ENCODE results near the gene TBC1D22A.

Gene TBC1D22A

DNA sequence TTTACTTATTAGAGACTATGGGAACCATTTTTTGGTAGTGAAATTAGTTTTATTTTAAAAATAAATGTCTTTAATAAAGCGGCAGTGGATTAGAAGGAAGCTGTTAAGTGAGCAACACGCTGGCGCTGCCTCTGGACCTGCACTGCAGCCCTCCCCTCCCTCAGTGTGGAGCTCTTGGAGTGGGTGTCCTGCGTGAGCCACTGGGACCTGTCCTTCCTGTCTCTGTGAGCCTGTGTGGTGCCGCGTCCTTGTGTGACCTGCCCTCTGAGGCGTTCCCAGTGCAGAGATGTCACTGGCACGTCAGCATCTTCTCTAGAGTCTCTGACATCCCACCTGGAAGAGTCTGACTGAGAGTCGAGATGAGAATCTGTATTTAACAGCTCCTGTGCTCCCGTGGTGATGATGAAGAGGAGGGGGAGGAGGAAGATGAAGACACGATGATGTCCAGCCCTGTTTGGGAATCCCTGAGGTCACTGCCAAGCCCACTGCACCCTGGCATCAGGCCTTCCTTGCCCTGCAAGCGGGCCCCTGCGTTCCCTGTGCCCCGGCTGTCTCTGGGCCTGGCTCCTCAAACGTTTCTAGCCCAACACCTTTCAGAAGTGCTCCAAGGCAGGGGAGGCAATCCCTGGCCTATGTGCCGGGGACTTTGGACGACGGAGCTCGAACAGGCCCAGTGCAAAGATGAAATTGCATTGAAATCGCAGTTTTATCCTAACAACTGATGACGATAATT lies 271.8 kb downstream of the TBC1D22A start:
- Histone ChIP-seq H3K27ac (ENCODE audit: insufficient read depth, low read length, poor library complexity, severe bottlenecking) (no peak overlapping the region), H3K36me3 (ENCODE audit: control insufficient read depth, insufficient read depth, low read length) (peaks cover 10% of the 10 kb centered on the region), H3K9me3 (ENCODE audit: control insufficient read depth, low read length) (no peaks in the 10 kb centered on the region), H3K4me1 (ENCODE audit: control insufficient read depth, insufficient read depth, low read length, poor library complexity, severe bottlenecking) (no peaks in the 10 kb centered on the region), H3K27me3 (replicated peaks; ENCODE audit: control insufficient read depth, insufficient read depth, low read length, poor library complexity, severe bottlenecking) (no peaks in the 10 kb centered on the region), H3K4me3 (ENCODE audit: insufficient read depth, low read depth, low read length, poor library complexity, severe bottlenecking) (no peak overlapping the region)
- no peak for DNase-seq

DNA sequence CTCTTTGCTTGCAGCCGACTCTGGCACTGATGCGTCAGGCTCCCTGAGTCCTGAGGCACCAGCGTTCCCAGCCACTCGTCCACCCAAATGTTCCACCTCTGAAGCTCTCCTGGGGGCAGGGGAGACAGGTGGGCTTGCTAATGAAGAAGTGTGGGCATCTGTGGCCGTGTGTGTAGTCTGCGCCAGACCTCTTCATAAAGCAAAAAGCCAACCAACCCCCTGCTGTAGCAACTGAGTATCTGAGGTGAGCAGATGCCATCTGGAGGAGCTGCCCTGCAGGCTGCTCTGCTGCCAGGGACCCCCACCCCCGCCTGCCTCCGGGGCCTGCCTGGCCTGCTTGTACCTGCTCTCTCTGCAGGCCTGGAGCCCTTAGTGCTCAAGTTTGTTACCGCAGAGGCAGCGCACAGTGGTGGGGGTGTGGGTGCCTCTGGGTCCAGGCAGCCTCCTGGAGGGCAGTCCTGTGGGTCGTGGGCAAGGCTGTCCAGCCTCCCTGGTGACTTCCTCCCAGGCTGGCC lies 272.5 kb downstream of the TBC1D22A start:
- no peak overlapping the region for H3K27ac ChIP-seq (ENCODE audit: insufficient read depth, low read length, poor library complexity, severe bottlenecking)
- no peak overlapping the region for H3K4me3 ChIP-seq (ENCODE audit: insufficient read depth, low read depth, low read length, poor library complexity, severe bottlenecking)
- H3K4me1 ChIP-seq (ENCODE audit: control insufficient read depth, insufficient read depth, low read length, poor library complexity, severe bottlenecking), result no peaks in the 10 kb centered on the region
- H3K36me3 ChIP-seq (ENCODE audit: control insufficient read depth, insufficient read depth, low read length), result peaks cover 10% of the 10 kb centered on the region
- no peaks in the 10 kb centered on the region for H3K9me3 ChIP-seq (ENCODE audit: control insufficient read depth, low read length)
- H3K27me3 ChIP-seq (replicated peaks; ENCODE audit: control insufficient read depth, insufficient read depth, low read length, poor library complexity, severe bottlenecking), result no peaks in the 10 kb centered on the region
- no peak for DNase-seq

DNA sequence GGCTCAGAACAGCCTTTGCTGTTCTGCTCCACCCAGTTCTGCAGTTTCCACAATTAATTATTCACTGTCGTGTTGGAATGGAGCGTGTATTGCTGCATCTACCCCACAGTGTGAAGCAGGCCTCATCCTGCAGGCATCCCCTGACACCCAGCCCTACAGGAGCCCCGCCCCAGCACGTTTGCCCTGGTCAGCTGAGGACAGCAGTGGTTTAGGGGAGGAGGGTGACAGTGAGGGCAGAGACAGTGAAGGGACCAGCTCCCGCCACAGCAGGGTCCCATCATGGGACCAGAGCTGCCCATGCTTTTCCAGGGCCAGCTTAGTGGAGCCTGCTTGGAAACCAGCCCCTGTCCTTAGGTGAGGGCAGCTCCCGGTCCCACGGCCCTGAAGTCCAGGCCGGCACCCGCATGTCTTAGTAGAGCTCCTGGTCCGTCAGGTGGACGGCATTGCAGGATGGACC lies 273.0 kb downstream of the TBC1D22A start:
- Histone ChIP-seq H3K9me3 (ENCODE audit: control insufficient read depth, low read length) (no peaks in the 10 kb centered on the region), H3K4me3 (ENCODE audit: insufficient read depth, low read depth, low read length, poor library complexity, severe bottlenecking) (no peak overlapping the region), H3K27ac (ENCODE audit: insufficient read depth, low read length, poor library complexity, severe bottlenecking) (no peak overlapping the region), H3K36me3 (ENCODE audit: control insufficient read depth, insufficient read depth, low read length) (peaks cover 10% of the 10 kb centered on the region), H3K4me1 (ENCODE audit: control insufficient read depth, insufficient read depth, low read length, poor library complexity, severe bottlenecking) (no peaks in the 10 kb centered on the region), H3K27me3 (replicated peaks; ENCODE audit: control insufficient read depth, insufficient read depth, low read length, poor library complexity, severe bottlenecking) (no peaks in the 10 kb centered on the region)
- DNase-seq, result no peak

DNA sequence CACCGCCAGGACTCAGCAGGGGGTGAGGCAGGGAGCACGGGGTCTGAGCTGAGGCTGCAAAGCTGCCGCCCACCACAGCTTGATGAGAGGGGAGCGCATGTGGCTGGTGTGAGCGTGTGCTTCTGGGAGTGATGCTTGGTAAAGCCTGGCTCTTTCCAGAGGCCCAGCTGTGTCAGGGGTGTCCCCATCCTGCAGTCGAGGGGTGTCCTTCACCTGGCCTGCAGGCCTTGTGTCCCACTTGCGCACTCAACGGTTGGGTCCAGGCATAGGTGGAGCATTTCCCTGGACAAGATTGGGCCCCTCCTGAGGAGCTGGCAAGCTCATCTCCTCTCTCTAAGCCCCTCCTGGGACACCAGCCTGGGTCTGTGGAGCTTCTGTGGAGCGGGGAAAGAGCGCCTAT lies 273.9 kb downstream of the TBC1D22A start:
- no peak overlapping the region for H3K4me3 ChIP-seq (ENCODE audit: insufficient read depth, low read depth, low read length, poor library complexity, severe bottlenecking)
- peaks cover 10% of the 10 kb centered on the region for H3K36me3 ChIP-seq (ENCODE audit: control insufficient read depth, insufficient read depth, low read length)
- DNase-seq, result no peak
- no peaks in the 10 kb centered on the region for H3K4me1 ChIP-seq (ENCODE audit: control insufficient read depth, insufficient read depth, low read length, poor library complexity, severe bottlenecking)
- H3K27me3 ChIP-seq (replicated peaks; ENCODE audit: control insufficient read depth, insufficient read depth, low read length, poor library complexity, severe bottlenecking), result no peaks in the 10 kb centered on the region
- H3K9me3 ChIP-seq (ENCODE audit: control insufficient read depth, low read length), result no peaks in the 10 kb centered on the region
- H3K27ac ChIP-seq (ENCODE audit: insufficient read depth, low read length, poor library complexity, severe bottlenecking), result no peak overlapping the region

DNA sequence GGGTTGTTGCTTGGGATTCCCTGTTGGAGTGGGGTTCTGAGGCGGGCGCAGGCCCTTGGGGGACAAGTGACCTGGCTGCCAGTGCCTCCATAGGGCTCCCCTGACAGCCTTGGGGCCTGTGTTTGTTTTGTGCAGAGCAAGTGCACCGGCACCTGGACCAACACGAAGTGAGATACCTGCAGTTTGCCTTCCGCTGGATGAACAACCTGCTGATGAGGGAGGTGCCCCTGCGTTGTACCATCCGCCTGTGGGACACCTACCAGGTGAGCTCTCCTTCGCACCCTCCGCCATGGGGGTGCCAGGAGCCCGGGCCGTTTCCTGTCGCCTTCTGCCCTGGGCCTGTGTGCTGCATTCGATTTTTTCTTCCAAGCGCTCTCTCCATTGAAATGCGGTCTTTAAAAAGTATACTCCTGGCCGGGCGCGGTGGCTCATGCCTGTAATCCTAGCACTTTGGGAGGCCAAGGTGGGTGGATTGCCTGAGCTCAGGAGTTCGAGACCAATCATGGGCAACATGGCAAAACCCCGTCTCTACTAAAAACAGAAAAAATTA lies 274.6 kb downstream of the TBC1D22A start:
- no peaks in the 10 kb centered on the region for H3K27me3 ChIP-seq (replicated peaks; ENCODE audit: control insufficient read depth, insufficient read depth, low read length, poor library complexity, severe bottlenecking)
- H3K36me3 ChIP-seq (ENCODE audit: control insufficient read depth, insufficient read depth, low read length), result peaks cover 10% of the 10 kb centered on the region
- H3K4me1 ChIP-seq (ENCODE audit: control insufficient read depth, insufficient read depth, low read length, poor library complexity, severe bottlenecking), result no peaks in the 10 kb centered on the region
- H3K27ac ChIP-seq (ENCODE audit: insufficient read depth, low read length, poor library complexity, severe bottlenecking), result no peak overlapping the region
- no peaks in the 10 kb centered on the region for H3K9me3 ChIP-seq (ENCODE audit: control insufficient read depth, low read length)
- DNase-seq, result no peak
- no peak overlapping the region for H3K4me3 ChIP-seq (ENCODE audit: insufficient read depth, low read depth, low read length, poor library complexity, severe bottlenecking)

DNA sequence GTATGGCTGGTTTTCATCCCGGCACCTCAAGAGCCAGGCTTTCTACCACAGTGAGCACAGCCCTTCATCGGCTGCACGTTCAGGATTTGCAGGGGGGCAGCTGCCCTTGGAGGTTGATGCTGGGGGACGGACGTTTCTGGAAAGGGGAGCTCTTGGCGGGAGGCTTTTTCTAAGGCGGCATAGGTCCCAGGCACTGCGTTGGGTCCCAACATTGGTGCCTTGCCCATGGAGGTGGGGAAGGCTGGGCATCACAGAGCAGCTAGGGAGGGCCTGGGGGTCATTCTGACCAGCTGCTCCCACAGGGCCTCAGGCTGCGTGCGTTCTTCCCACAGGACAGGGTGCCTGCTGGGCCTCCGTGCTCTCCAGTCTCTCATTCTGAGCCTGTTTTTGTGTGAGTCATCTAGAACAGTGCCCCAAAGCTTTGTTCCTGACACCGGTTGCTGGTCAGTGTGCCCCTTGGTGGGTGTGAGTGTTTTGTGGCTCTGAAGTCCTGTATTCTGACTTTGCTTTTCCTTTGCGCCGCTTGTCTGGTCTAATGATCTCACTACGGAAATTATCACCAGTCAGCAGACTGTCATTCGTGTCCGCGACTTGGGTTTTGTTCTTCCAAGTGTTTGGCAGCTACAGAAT lies 275.9 kb downstream of the TBC1D22A start:
- Histone ChIP-seq H3K4me3 (ENCODE audit: insufficient read depth, low read depth, low read length, poor library complexity, severe bottlenecking) (no peak overlapping the region), H3K9me3 (ENCODE audit: control insufficient read depth, low read length) (no peaks in the 10 kb centered on the region), H3K4me1 (ENCODE audit: control insufficient read depth, insufficient read depth, low read length, poor library complexity, severe bottlenecking) (no peaks in the 10 kb centered on the region), H3K36me3 (ENCODE audit: control insufficient read depth, insufficient read depth, low read length) (peaks cover 10% of the 10 kb centered on the region), H3K27me3 (replicated peaks; ENCODE audit: control insufficient read depth, insufficient read depth, low read length, poor library complexity, severe bottlenecking) (no peaks in the 10 kb centered on the region), H3K27ac (ENCODE audit: insufficient read depth, low read length, poor library complexity, severe bottlenecking) (no peak overlapping the region)
- no peak for DNase-seq

DNA sequence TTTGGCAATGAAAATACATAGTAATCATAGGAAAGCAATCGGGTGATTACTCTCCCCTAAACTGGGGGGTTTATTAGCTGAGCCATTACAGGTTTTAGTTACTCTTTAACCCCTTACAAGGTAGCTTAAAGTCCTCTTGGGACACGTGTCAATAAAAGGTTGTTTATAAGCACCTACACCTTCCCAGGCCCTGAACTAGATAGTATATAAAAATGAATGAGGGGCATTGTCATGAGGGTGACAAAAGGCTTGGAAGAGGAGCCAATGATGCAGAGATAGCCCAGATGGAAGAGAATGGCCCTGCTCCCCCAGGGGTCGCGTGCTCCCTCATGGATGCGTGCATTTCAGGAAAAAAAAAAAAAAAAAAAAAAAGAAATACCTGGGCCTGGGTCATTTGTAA lies 276.9 kb downstream of the TBC1D22A start:
- Histone ChIP-seq H3K4me1 (ENCODE audit: control insufficient read depth, insufficient read depth, low read length, poor library complexity, severe bottlenecking) (no peaks in the 10 kb centered on the region), H3K27ac (ENCODE audit: insufficient read depth, low read length, poor library complexity, severe bottlenecking) (no peak overlapping the region), H3K36me3 (ENCODE audit: control insufficient read depth, insufficient read depth, low read length) (peaks cover 10% of the 10 kb centered on the region), H3K27me3 (replicated peaks; ENCODE audit: control insufficient read depth, insufficient read depth, low read length, poor library complexity, severe bottlenecking) (no peaks in the 10 kb centered on the region), H3K9me3 (ENCODE audit: control insufficient read depth, low read length) (no peaks in the 10 kb centered on the region), H3K4me3 (ENCODE audit: insufficient read depth, low read depth, low read length, poor library complexity, severe bottlenecking) (no peak overlapping the region)
- no peak for DNase-seq

DNA sequence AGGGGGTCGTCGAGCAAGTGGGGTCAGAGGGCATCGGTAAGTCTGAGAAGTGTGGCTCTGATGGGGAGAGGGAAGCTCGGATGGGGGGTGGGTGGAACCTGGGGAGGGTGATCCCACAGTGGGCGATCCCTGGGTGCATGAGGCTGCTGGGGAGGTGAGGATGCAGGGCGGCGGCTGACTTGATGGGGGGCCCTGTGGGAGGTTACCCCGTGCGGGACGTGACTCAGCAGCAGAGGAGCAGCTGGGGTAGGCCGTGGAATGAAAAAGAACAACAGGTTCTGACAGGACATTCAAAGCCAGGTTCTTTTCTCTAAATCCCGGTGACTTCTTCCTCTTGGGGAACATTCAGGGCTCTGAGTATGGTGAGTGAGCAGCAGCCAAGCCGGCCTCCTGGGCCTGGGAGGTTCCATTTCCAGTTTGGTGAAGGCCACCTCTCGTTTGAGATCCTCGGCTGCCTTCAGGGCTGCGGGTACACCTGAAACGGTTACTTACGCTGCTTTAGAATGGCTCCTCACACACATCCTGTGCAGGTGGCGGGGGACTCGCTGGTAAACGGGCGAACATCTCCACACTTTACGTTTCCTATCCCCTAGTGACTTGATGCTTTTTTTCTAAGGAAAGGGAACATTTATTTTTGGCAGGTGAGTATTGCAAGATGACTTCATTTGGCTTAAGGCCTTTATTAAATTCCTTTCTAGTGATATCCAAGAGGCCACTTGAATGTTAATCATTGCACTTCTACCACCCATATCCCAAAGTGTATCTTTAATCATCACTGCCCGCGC lies 278.2 kb downstream of the TBC1D22A start:
- Histone ChIP-seq H3K4me1 (ENCODE audit: control insufficient read depth, insufficient read depth, low read length, poor library complexity, severe bottlenecking) (no peaks in the 10 kb centered on the region), H3K9me3 (ENCODE audit: control insufficient read depth, low read length) (no peaks in the 10 kb centered on the region), H3K4me3 (ENCODE audit: insufficient read depth, low read depth, low read length, poor library complexity, severe bottlenecking) (no peak overlapping the region), H3K27me3 (replicated peaks; ENCODE audit: control insufficient read depth, insufficient read depth, low read length, poor library complexity, severe bottlenecking) (no peaks in the 10 kb centered on the region), H3K27ac (ENCODE audit: insufficient read depth, low read length, poor library complexity, severe bottlenecking) (no peak overlapping the region), H3K36me3 (ENCODE audit: control insufficient read depth, insufficient read depth, low read length) (peaks cover 5% of the 10 kb centered on the region)
- DNase-seq, result no peak

DNA sequence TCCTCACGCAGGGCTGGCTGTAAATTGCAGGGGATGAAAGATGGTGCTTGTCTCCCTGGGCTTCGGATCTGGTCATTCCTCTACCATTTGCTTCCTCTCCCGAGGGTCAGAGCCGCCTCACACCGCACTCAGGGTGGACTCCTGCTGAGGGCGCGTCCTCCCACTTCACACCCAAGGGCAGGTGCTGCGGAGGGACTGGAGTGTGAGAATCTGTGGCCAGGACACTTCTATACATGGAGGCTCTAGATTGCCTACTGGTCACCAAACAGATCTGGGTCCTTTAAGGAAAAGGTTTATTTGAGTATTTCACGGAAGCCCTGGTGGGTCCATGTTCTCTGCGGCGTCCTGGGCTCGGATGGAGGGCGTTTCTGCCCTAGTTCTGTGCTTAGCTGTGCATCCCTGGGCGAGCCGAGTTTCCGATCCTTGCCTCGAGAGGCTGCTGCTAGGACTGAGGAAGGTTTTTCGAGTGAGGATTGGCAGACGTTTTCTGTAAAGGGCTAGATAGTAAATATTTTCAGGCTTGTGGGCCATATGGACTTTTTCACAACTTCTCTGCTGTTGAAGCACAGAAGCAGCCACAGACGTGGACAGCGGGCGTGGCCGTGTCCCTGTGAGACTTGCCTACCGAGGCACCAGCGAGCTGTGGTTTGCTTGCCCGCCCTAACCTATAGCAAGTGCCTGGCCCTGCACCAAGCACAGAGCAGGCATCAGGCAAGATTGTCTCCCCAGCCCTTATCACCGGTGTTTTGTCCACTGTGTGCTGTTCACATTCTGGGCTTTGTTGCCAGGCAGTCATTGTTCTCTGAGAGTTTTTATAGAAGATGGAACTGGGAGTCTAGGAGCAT lies 279.0 kb downstream of the TBC1D22A start:
- no peaks in the 10 kb centered on the region for H3K4me1 ChIP-seq (ENCODE audit: control insufficient read depth, insufficient read depth, low read length, poor library complexity, severe bottlenecking)
- no peaks in the 10 kb centered on the region for H3K27me3 ChIP-seq (replicated peaks; ENCODE audit: control insufficient read depth, insufficient read depth, low read length, poor library complexity, severe bottlenecking)
- no peaks in the 10 kb centered on the region for H3K9me3 ChIP-seq (ENCODE audit: control insufficient read depth, low read length)
- H3K27ac ChIP-seq (ENCODE audit: insufficient read depth, low read length, poor library complexity, severe bottlenecking), result no peak overlapping the region
- peaks cover 4% of the 10 kb centered on the region for H3K36me3 ChIP-seq (ENCODE audit: control insufficient read depth, insufficient read depth, low read length)
- DNase-seq, result no peak
- H3K4me3 ChIP-seq (ENCODE audit: insufficient read depth, low read depth, low read length, poor library complexity, severe bottlenecking), result no peak overlapping the region

Data from effector memory CD4-positive, alpha-beta T cell (primary cell).